ENCODE data around the gene CDH23.

The CDH23 gene

DNA sequence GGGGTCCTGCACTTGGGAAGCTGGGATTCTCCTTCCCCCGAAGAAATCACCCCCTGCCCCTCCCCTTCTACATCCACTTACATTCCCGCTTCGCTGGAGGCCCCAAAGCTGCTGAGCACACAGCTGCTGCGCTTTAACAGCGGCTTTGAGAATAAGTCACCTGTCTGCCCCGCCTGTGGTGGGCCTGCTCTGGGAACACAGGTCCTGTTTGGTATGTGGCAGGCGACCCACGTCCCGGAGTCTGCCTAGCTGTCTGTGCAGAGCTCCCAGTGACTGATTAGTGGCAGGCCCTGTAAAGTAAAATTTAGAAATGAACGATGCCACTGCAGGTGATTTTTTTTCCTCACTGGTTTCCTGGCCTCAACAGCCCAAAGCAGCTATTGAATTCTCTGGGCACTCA lies 47.0 kb downstream of the CDH23 start:
- no peak for DNase-seq

DNA sequence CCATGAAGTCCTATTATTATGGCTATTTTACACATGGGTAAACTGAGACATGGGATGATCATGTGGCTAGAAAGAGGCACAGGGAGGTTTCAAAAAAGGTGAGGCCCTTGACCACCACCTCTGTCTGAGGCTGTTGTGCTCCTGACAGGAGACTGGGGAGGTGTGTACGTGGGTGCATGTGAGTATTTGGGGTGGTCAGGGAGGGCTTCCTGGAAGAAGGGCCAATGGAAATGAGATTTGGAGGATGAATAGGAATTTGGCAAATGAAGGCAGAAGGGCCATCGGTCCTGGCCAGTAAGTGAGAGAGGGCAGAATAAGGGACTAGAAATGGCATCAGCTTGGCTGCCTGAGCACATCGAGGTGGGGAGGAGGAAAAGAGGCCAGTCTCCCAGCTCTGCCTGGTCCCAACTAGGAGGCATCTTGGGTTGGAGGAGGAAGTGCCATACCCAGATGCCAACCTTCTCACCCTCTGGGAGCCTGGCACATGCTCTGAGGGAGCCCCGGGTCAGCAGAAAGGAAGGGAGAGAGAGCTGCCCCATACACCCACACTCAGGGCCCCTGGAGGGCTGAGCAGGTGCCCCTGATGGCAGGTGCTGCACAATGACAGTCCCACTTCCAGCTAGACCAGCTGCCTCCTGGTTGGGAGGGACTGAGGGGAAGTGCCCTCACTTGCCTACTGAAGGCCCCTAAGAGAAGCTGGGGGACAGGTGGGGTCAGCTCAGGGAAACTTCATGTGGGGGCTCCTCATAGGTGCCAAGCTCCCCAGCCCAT lies 47.7 kb downstream of the CDH23 start:
- DNase-seq, result no peak

DNA sequence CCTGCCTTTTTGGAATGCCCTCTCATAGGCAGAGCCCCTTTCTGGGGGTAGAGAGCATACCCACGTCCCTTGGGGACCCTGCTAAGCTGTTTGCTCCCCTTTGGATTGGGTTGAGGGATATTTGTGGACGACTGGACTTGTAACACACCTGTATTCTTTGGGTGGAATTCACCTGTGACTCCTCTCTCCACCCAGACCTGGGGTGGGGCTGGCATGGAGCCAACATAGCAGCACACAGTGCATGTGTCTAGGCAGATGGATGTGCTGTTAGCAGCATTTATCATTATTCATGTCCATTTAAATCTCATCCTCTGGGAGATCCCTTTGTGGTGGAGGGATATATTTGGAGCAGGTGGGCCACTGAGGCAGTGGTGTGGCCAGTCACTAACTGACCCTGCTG lies 51.0 kb downstream of the CDH23 start:
- no peak for DNase-seq

DNA sequence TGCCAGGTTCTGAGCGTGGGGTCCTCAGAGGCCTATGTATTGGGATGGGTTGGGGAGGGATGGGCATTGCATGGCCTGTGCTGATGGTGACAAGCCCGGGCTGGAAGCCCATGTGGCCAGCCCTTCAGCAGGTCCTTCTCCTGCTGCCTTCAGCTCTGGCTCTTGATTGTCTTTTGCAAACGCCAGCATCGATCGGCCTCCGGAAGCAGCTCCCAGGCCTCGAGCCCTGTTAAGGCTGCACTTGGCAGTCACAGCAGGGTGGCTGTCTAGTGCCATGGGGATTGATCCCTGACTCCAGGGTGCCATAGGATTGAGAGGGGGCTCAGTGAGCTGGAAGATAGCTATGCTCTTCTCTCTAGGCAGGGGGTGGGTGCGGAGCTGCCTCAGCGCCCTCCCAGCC lies 51.4 kb downstream of the CDH23 start:
- DNase-seq, result no peak

DNA sequence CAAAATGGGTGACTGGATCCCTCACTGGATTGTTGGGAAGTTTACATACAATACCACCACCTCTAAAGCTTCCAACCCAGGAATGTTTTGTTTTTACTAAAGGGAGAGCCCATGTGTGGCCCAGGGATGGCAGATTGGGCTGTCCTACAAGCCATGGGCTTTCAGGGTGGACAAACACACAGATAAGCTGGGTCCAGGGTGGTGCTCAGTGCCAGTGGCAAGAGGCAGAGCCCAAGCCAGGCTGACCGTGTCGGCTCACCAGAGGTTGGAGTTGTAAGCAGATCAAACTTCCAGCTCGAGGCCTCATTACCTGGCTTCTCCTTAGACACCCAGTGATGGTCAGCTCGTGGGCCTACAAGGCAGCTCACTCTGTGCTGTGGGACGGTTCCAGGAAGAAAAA lies 52.3 kb downstream of the CDH23 start:
- no peak for DNase-seq

DNA sequence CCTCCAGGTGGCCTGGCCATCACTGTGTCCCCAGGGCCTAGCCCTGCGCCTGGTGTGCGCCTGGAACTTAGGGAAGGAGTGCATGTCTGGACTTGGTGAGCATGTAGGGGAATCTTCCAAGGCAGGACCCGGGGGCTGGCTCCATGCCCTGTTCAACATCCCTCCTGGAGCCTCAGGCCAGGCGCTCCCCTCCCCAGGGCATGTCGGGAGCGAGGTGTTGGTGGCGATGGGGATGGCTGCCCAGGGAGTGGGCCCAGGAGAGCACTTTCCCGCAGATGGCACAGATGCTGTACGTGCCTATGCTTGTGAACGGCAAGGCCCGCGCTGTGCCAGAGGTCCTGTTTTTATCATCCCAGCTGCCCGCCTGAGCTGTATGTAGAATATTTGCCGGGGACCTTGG lies 55.0 kb downstream of the CDH23 start:
- no peak for DNase-seq

DNA sequence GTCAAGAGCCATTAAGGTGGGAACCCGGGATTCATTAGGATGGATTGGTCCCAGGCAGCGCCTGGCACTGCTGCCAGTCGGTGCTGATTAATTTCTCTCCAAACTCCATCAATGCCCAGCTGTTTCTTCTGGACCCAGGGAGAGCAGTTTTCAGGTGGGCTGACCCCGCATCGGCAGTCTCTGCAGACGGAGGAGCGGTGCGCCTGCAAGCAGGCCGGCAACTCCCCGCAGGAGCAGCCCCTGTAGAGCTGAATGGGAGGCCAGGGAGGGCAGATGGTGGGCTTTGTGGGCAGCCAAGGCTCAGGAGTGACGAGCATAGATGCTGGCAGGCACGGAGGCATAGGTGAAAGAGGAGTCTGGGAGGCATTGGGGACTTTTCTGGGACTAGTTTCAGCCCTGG lies 56.5 kb downstream of the CDH23 start:
- DNase-seq, result no peak

DNA sequence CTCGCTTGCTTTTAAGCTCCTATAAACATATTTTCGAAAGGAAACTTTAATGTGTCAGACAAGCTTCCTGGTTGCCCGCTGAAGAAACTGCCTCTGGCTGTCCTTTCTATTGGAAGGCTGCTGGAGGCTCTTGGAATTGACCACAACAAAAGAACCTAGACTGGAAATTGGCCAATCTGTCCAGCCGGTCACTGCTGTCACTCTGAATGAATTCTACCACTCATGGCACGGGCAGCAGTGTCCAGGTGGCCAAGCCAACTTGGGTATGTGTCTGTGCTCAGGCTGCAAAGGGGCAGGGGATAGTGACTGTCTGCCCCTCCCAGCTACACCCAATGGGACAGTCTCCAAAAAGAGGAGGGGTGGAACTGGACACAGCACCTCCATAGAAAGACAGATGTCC lies 57.6 kb downstream of the CDH23 start:
- no peak for DNase-seq

DNA sequence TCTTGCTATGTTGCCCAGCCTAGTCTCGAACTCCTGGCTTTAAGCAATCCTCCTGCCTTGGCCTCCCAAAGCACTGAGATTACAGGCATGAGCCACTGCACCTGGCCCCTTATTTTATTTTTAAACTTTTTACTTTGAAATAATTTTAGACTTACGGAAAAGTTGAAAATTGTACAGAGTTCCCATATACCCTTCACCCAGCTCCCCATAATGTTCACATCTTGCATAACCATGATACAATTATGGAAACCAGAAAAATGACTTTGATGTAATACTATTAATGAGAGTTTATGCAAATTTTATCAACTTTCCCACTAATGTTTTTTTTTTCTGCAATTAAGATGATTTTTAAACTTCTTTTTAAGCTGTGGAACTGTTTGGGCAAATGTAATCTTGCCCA lies 58.3 kb downstream of the CDH23 start:
- no peak for DNase-seq

DNA sequence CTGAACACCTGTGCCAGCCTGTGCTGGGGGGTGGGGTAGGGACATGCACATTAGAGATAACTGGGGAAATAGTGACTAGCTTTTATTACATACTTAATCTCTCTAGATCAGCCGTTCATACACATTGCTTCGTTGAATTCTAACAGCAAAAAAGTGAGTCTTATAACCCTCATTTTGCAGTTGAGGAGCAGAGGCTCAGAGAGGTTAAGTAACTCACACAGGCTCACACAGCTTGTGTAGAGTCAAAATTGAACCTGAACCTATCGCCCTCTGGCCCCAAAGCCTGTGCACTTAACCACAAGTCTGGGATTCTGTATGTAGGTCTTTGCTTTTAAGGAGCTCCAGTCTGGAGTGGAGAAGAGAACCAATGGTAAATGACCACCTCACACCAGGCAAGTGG lies 59.9 kb downstream of the CDH23 start:
- no peak for DNase-seq

DNA sequence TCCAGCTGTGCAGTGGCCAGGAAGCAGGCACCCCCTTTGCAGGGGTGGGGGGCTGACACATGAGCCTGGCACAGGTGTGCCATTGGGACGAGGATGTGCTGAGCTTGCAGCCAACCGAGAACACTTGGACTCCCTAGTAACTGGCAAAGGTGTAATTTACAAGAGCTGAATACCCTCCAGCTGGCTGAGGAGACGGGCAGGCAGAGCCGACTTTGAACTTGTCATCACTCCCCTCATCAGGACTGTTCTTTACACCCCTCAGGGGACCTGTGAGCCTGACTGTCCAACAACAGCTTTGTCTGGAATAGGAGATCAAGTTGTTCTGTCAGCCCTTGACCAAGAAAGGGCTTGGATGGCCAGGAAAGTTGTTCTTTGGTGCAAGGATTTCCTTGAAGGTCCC lies 61.2 kb downstream of the CDH23 start:
- DNase-seq, result no peak

DNA sequence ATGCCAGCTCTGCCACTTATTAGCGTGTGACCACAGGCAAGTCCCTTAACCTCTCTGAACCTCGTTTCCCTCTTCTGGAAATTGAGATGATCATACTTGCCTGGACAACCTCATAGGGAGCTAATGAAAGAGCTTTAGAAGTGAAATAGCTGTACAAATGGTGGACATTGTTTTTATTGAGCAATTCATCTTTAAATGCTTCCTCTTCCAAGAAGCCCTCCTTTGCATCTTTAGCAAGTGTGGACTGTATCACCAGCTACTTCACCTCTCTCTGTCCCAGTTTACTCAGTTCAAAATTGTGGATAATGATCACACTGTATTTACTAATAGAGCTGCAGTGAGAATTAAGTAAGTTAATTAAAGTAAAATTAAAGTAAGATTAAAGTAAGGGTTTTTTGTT lies 61.7 kb downstream of the CDH23 start:
- no peak for DNase-seq

DNA sequence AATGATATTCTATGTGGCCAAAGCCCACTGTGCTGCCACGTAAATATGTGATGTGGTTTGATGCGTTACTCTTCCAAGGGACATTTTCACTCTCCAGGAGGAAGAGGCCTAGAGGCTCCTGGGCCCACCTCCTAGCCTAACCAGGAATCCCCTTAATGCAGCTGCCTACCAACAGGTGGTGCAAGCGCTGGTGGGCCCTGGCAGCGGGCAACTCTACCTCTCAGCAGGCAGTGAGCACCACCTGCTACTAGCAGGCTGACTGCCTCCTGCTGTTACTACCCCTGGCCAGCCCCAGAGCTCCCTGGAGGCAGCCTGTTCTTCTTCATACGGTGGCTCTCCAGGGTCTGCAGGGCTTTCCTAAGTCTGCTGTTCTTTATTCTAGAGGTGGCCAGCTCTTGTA lies 62.8 kb downstream of the CDH23 start:
- DNase-seq, result no peak

DNA sequence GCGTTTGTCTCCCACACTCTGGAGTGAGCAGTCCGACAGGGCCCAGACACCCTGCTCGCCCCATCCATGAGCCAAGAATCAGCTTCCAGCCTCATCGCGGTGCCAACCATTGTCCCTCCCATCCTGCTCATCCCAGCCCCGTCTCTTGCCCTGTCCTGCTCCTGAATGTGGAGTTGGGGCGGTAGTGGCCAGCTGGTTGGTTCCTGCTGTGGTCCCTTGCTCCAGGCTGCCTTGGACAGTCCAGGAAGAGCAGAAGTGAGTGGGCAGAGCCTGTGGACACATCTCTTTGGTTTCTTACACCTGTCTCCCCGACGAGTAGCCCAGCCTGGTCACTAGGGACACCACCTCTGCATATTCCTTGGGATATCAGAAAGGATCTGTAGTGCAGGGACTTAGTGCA lies 63.9 kb downstream of the CDH23 start:
- no peak for DNase-seq

DNA sequence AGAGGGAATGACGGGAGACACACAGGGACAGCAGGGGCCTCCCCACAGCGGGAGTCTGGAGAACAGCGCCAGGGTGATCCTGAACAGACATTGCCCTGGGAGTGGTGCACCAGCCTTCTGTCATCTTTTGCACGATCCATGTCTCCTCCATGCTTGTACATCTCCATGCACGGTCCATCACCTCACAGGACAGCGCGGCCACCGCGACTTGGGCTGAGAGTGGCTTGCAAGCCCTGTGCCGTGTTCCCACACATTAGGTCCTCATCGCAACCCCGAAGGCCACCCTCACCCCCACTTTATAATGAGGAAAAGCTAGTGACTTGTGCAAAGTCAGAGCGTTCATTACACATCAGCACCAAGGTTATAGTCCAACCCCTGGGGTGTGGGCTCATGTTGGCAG lies 64.7 kb downstream of the CDH23 start:
- DNase-seq, result no peak

DNA sequence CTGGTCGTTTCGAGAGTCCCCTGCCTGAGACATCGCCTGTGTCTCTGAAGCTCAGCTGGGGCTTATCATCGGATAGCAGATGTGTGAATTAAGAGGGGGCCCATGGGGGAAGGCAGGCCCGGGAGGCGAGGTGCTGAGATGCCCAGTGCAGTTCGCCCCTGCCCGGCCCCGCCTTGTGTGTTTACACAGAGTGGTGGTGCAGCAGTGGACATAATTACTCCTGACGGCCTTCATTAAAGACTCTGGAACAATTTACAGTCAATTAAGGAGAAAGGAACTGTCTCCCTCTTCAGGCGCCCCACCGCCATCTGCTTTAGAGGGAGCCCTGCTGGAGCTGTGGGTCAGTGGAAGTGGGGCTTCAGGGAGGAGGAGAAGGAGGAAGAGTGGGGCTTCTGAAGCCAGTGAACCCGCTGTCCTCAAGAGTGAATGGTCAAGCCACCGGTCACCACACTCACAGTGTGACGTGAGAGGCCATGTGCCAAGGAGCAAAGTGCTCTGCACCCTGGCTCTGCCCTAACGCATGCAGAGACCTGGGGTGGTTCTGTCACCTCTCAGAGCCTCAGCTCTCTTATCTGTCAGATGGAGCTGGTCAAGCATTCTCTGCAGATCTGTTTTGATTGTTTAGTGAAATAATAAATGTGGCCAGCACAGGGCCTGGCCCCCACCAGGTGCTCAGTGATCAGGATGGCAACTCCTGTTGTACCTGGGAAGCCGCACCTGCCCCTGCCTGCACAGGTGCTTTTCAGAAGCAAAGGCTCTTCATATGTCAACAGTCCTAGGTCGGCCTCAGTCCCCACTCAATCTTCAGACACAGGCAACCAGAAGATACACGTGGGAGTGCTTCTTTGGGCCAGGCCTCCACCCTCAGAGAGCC lies 65.6 kb downstream of the CDH23 start:
- no peak for DNase-seq

DNA sequence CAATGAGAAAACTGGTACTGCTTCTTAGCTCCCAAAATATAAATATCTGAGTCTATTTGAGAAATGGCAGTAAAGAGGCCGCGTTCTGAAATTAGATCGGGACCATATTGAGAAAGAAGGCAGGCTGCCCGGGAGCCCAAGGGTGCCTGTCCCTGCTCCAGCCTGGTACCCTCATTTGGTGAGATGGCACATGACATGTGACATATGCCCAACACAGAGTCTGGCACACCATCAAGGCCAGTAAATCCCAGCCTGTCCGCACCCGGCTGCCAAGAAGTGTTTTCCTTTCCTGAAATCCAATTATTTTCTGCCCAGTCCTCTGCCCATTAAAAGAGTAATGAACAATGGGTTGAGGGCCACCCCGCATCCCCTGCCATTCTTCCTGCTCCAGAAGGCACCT lies 66.4 kb downstream of the CDH23 start:
- DNase-seq, result no peak

DNA sequence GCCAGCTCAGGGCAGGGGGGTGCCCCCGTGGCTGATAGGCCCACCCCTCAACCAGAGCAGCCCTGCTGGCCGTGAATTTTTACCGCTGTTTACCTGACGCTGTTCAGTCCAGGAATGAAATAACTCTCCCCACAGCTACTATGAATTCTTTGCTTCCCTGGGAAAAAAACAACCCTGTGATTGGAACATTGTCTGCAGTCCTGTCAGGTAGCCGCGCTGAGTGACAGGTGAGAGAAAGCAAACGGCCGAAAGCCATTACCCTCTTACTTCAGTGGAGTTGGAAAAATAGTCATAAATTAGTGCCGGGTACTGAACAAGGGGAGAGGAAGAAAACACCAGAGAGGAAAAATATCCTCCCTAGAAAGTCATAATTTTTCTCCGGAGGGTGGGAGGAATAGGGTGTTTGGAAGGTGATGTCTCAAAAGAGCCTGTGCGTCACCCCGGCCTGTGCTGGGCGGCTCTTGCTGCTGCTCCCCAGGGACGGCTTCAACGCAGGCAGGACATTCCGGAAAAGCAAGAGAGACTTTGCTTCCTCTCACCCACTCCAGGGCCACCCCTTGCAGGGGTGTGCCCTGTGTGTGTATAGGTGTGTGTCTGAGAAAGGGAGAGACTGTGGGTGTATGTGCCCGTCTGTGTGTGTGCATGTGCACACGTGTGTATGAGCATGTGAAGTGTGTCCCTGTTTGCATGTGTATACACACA lies 69.0 kb downstream of the CDH23 start:
- DNase-seq, result no peak

DNA sequence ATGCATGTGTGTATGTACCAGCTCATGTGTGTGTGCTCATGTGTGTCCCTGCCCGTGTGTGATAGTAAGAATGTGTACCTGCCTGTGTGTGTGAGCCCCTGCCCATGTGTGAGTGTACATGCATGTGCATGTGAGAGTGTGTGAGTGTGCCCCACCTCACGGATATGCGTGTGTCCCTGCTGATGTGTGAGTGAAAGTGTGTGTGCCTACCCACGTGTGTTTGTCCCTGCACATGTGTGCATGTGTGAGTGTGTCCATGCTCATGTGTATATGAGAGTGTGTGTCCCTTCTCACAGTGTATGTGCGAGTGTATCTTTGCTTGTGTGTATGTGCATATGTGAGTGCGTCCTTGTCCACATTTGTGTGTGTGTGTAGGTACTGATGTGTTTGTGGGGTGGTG lies 69.6 kb downstream of the CDH23 start:
- DNase-seq, result no peak

DNA sequence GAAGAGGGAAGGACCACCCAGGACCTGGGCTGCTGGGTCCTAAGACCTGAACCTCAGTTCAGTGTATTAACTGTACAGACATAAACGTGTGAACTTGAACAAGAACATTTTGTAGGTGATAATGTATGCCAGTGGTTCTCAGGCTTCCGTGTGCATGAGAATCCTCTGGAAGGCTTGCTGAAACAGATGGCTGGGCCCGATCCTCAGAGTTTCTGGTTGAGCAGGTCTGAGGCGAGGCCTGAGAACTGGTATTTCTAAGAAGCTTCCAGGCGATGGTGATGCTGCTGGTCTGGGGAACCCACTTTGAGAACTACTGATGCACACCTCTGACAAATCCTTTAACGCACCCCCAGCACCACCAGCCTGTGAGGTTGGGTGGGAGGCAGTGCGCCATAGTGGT lies 70.4 kb downstream of the CDH23 start:
- no peak for DNase-seq

DNA sequence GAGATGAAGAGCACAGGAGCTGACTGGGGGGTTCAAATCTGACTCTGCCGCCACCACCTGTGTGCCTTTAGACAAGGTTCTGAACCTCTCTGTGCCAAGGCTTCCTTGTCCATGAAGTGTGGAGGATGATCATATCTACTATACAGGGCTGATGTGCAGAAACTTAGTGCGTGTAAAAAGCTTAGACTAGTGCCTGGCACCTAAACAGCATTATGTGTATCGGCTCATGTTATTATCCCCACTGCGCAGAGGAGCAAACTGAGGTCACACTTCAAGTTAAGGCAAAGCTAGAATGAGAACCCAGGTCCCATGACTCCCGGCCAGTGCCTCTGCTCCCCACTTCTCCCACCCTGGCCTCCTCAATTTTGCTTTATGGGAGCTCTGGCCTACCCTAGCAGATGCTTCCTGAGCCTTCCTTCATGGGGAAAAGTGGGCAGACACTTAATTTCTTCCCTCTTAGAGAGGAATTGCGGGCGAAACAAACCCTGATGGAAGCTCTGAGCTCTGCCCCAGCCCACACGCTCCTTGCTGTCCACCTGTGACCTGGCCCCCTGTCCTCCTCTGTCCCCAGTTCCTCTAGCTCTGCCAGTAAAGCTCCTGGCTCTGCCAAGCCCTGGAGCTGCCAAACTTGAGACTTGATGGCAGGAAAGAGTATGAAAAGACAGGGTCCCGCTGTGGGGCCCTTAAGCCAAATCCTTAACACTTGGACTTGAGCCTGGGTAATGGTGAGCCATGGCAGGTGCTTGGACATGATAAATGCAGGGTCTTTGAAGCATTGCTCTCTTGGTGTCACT lies 71.0 kb downstream of the CDH23 start:
- no peak for DNase-seq

DNA sequence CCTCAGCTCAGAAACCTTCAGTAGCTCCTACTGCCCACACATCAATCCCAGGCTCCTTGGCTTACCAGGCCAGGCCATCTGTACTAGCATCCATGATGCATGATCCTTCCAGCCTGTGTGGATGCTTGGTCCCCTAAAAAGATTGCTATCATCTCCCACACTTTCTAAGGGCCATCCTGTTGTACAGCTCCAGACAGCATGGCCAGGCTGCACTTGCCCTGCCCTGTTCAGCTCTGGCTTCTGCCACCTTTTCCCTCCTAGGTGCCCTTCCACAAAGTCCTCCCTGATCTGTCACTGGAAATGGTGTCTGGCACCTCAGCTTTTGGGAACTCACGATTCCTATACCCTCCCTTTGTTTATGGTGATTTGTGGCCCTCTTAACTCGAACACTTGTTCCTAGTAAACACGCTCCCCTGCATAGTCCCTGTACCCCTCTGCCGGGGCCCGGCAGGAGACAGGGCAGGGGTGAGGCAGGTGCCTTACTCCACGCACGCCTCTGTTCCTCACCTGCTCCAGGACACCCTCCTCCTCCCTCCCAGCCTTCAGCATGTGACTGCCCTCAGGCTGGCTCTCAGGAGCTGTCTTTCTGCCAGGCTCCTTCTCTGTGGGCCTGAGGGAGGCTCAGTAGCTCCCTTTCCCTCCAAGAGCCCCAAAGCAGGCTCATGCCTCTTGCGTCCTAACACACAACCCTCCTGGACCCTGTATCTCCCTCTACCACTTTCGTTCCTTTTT lies 71.8 kb downstream of the CDH23 start:
- no peak for DNase-seq
